ENCODE results near the gene JARID2. TPM values are rescaled to one million over a fixed set of nuclear protein-coding genes. Genes with fewer than 3 reads are reported as not detected.

JARID2 gene
- total and polyA plus RNA-seq, 2 of the 13 experiments (the other 11 are each of a cell fraction or from before 2014, with no cell fraction given) = 7.5 to 10.3 TPM

DNA sequence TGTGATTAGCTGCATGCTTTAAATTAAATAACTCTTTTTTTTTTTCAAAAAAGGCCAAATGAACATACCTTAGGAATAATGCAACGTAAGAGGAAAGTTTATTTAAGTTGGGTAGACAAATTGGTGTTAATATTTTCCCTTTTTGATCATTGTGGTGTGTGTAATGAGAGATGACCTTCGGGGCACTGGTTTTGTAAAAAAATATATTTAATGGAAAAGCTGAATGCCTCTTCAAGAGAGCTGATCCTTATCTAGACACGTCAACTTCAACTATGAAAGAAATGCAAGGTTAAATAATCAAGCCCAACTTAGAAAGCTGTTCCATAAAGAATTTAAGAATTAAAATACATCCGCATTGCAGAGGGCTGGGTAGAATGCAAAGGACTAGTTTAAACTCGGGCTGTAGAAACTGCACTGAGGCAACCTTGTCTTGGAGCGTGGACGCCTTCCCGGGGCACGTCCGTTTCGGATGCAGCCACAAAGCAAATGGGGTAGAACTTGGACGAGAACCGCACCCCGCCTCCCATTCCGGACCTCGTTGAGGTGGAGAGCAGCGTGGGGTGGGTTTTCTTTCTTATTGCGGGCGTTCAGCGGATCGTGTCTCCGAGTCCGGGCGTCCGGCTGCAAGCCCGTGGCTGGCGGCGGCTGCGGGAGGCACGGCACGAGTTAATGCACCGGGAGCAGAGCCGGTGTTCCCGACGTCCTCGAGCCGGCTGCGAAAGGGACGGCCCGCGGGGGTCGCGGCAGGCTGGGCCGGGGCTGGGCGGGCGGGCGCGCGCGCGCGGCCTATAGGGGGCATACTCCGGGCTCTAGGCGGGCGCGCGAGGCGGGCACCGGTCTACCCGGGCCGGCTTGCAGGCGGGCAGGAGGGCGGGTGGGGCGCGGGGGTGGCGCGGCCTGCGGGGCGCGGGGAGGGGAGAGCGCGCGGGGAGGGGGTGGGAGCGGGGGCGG, 1.9 kb downstream of the JARID2 start (continued):
- TF ChIP-seq ZNF737 (CRISPR knock-in tag; IDR thresholded peaks at IDR 0.05; ENCODE audit: borderline replicate concordance) (0 out of 2 replicates have a peak, but pooled peaks have one; percentile 47), ZSCAN20 (CRISPR knock-in tag; IDR thresholded peaks at IDR 0.05; ENCODE audit: borderline replicate concordance) (0 out of 2 replicates have a peak, but pooled peaks have one; percentile 54), TOE1 (CRISPR knock-in tag; IDR thresholded peaks at IDR 0.05) (no peak), ZNF572 (CRISPR knock-in tag; IDR thresholded peaks at IDR 0.05) (no peak), RCOR2 (CRISPR knock-in tag; IDR thresholded peaks at IDR 0.05) (no peak), MXD4 (CRISPR knock-in tag; IDR thresholded peaks at IDR 0.05) (no peak), HMG20A (CRISPR knock-in tag; IDR thresholded peaks at IDR 0.05; ENCODE audit: borderline replicate concordance) (no peak), HOXA7 (CRISPR knock-in tag; IDR thresholded peaks at IDR 0.05) (no peak), ZNF749 (CRISPR knock-in tag; IDR thresholded peaks at IDR 0.05; ENCODE audit: borderline replicate concordance) (no peak), SIN3A (IDR thresholded peaks at IDR 0.05; ENCODE audit: borderline replicate concordance, low read depth, low read length) (peak; percentile 46; the same call in 1 of the 2 replicates), ZNF703 (CRISPR knock-in tag; IDR thresholded peaks at IDR 0.05; ENCODE audit: borderline replicate concordance) (no peak), FOXJ3 (CRISPR knock-in tag; IDR thresholded peaks at IDR 0.05; ENCODE audit: borderline replicate concordance) (peak; percentile 18; the same call in 1 of the 2 replicates), NR0B2 (CRISPR knock-in tag; IDR thresholded peaks at IDR 0.05) (no peak), AGO2 (optimal IDR thresholded peaks at IDR 0.05; ENCODE audit: low read depth, low read length) (peak; percentile 75), ADNP (CRISPR knock-in tag; IDR thresholded peaks at IDR 0.05) (no peak), ZNF891 (CRISPR knock-in tag; IDR thresholded peaks at IDR 0.05) (no peak), PHF8 (CRISPR knock-in tag; IDR thresholded peaks at IDR 0.05) (peak; percentile 58; the same call in 1 of the 2 replicates), POLR2G (IDR thresholded peaks at IDR 0.05; ENCODE audit: low read depth, low read length) (no peak), ZNF788 (CRISPR knock-in tag; IDR thresholded peaks at IDR 0.05; ENCODE audit: borderline replicate concordance) (0 out of 2 replicates have a peak, but pooled peaks have one; percentile 21), CC2D1A (CRISPR knock-in tag; IDR thresholded peaks at IDR 0.05) (no peak), SNAI1 (CRISPR knock-in tag; IDR thresholded peaks at IDR 0.05; ENCODE audit: borderline replicate concordance) (no peak), MXI1 (IDR thresholded peaks at IDR 0.05; ENCODE audit: borderline replicate concordance, low read depth, low read length) (0 out of 3 replicates have a peak, but pooled peaks have one; percentile 28)
- TF ChIP-seq, protein P1, sequence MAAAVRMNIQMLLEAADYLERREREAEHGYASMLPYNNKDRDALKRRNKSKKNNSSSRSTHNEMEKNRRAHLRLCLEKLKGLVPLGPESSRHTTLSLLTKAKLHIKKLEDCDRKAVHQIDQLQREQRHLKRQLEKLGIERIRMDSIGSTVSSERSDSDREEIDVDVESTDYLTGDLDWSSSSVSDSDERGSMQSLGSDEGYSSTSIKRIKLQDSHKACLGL (CRISPR knock-in tag; IDR thresholded peaks at IDR 0.05) = peak; percentile 55; the same call in 1 of the 2 replicates
- TF ChIP-seq, protein P2, sequence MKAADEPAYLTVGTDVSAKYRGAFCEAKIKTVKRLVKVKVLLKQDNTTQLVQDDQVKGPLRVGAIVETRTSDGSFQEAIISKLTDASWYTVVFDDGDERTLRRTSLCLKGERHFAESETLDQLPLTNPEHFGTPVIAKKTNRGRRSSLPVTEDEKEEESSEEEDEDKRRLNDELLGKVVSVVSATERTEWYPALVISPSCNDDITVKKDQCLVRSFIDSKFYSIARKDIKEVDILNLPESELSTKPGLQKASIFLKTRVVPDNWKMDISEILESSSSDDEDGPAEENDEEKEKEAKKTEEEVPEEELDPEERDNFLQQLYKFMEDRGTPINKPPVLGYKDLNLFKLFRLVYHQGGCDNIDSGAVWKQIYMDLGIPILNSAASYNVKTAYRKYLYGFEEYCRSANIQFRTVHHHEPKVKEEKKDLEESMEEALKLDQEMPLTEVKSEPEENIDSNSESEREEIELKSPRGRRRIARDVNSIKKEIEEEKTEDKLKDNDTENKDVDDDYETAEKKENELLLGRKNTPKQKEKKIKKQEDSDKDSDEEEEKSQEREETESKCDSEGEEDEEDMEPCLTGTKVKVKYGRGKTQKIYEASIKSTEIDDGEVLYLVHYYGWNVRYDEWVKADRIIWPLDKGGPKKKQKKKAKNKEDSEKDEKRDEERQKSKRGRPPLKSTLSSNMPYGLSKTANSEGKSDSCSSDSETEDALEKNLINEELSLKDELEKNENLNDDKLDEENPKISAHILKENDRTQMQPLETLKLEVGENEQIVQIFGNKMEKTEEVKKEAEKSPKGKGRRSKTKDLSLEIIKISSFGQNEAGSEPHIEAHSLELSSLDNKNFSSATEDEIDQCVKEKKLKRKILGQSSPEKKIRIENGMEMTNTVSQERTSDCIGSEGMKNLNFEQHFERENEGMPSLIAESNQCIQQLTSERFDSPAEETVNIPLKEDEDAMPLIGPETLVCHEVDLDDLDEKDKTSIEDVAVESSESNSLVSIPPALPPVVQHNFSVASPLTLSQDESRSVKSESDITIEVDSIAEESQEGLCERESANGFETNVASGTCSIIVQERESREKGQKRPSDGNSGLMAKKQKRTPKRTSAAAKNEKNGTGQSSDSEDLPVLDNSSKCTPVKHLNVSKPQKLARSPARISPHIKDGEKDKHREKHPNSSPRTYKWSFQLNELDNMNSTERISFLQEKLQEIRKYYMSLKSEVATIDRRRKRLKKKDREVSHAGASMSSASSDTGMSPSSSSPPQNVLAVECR (CRISPR knock-in tag; IDR thresholded peaks at IDR 0.05; ENCODE audit: borderline replicate concordance) = no peak

Data from HepG2 (cell line).